B cell (primary cell): ENCODE data around the gene STXBP6. TPM values are rescaled to one million over a fixed set of nuclear protein-coding genes. Genes with fewer than 3 reads are reported as not detected.

Experiments used
- ATAC-seq: fragments of 200-7000 bp; cut with Tn5 transposase; one replicate; pipeline ENCODE4 v1.10.0; 2021; ENCODE audit warnings: low read depth, mild to moderate bottlenecking, moderate number of reproducible peaks, moderate library complexity
- CTCF ChIA-PET: fragments of 350-600 bp; sonication (Branson Sonifier 250); formaldehyde crosslinking; loops from one replicate; lab custom pipeline; 2021; ENCODE audit warnings: antibody characterized with exemption, inconsistent platforms; lab: Charles Lee
- POLR2A ChIA-PET: fragments of 350-600 bp; sonication (Branson Sonifier 250); formaldehyde crosslinking; loops from one replicate; lab custom pipeline; 2021; ENCODE audit warnings: antibody characterized with exemption; lab: Charles Lee
- DNase-seq: peaks from one replicate; pipeline ENCODE4 v3.0.0; 2013
- H2AFZ ChIP-seq: 2 replicates; pipeline ENCODE4 v1.6.1; 2012; ENCODE audit warnings: mild to moderate bottlenecking, low read depth, low read length; ENCODE audit not compliant: insufficient read depth, poor library complexity, severe bottlenecking
- H3K27ac ChIP-seq, 2 donors: 1 replicate in 1 of 2; 2 replicates in 1 of 2; pipeline ENCODE4 v1.5.1; 2012 to 2013; ENCODE audit warnings: low read length in 2 of 2, mild to moderate bottlenecking in 2 of 2, moderate library complexity in 1 of 2
- H3K27me3 ChIP-seq, 4 experiments: fragments of 200-600 bp in 1 of 4; sonication (generic) in 1 of 4; replicated peaks in 1 of 4; 1 replicate in 2 of 4; 2 replicates in 2 of 4; pipeline versions ENCODE4 v1.6.1 to v1.7.0; 2013 to 2016; ENCODE audit warnings: low read length in 3 of 4, mild to moderate bottlenecking in 2 of 4, mixed read lengths in 1 of 4, moderate library complexity in 1 of 4; ENCODE audit not compliant: insufficient read depth in 4 of 4, control insufficient read depth in 3 of 4; ENCODE audit errors: control extremely low read depth in 1 of 4
- H3K36me3 ChIP-seq, 2 experiments: replicated peaks in 1 of 2; 1 replicate in 1 of 2; 2 replicates in 1 of 2; pipeline versions ENCODE4 v1.6.1 to v1.7.1; 2013; ENCODE audit warnings: low read length in 1 of 2; ENCODE audit not compliant: insufficient read depth in 2 of 2, control insufficient read depth in 1 of 2; ENCODE audit errors: control extremely low read depth in 1 of 2, extremely low read depth in 1 of 2
- H3K4me1 ChIP-seq, 2 donors: fragments of 200-600 bp in 1 of 2; sonication (generic) in 1 of 2; 1 replicate in 1 of 2; 2 replicates in 1 of 2; pipeline versions ENCODE4 v1.5.1 to v1.6.1; 2013 to 2017; ENCODE audit warnings: low read length in 2 of 2; ENCODE audit not compliant: control insufficient read depth in 2 of 2, insufficient read depth in 2 of 2
- H3K4me2 ChIP-seq: replicated peaks from 2 replicates; pipeline ENCODE3; 2012; ENCODE audit warnings: mild to moderate bottlenecking, low read depth, low read length; ENCODE audit not compliant: poor library complexity, severe bottlenecking
- H3K4me3 ChIP-seq, 5 experiments: fragments of 200-600 bp in 1 of 5; sonication (generic) in 1 of 5; 1 replicate in 3 of 5; 2 replicates in 2 of 5; pipeline versions ENCODE4 v1.5.1 to v1.7.0; 2011 to 2016; ENCODE audit warnings: low read length in 4 of 5, mild to moderate bottlenecking in 4 of 5, low read depth in 2 of 5, control low read depth in 1 of 5, moderate library complexity in 1 of 5; ENCODE audit not compliant: insufficient read depth in 1 of 5; ENCODE audit errors: control extremely low read depth in 1 of 5, extremely low read depth in 1 of 5
- H3K79me2 ChIP-seq: fragments of 200-600 bp; sonication (generic); one replicate; pipeline ENCODE4 v1.6.0; 2016; ENCODE audit warnings: low read length; ENCODE audit not compliant: control insufficient read depth, insufficient read depth
- H3K9ac ChIP-seq: fragments of 200-600 bp; sonication (generic); 2 replicates; pipeline ENCODE4 v1.6.1; 2017; ENCODE audit warnings: mild to moderate bottlenecking, low read length, moderate library complexity
- H3K9me3 ChIP-seq, 3 donors: one replicate each; pipeline versions ENCODE4 v1.6.1 to v1.7.1; 2013; ENCODE audit warnings: low read length in 2 of 3; ENCODE audit not compliant: control insufficient read depth in 2 of 3, insufficient read depth in 1 of 3; ENCODE audit errors: control extremely low read depth in 1 of 3
- H4K20me1 ChIP-seq: 2 replicates; pipeline ENCODE4 v1.6.0; 2012; ENCODE audit warnings: mild to moderate bottlenecking, low read length; ENCODE audit not compliant: insufficient read depth, control insufficient read depth, poor library complexity, severe bottlenecking
- H3K27ac Mint-ChIP-seq: one replicate; pipeline ENCODE4 v1.8.0; 2021; ENCODE audit warnings: mixed read lengths
- H3K27me3 Mint-ChIP-seq: one replicate; pipeline ENCODE4 v1.8.0; 2021; ENCODE audit warnings: mixed read lengths
- H3K4me1 Mint-ChIP-seq: one replicate; pipeline ENCODE4 v1.8.0; 2021; ENCODE audit warnings: mixed read lengths
- H3K4me3 Mint-ChIP-seq: one replicate; pipeline ENCODE4 v1.8.0; 2021; ENCODE audit warnings: mixed read lengths
- H3K9me3 Mint-ChIP-seq: one replicate; pipeline ENCODE4 v1.8.0; 2022; ENCODE audit warnings: mixed read lengths; ENCODE audit not compliant: insufficient read depth
- CTCF ChIP-seq: fragments of 200-600 bp; IDR thresholded peaks from one replicate; pipeline ENCODE4 v1.8.0; 2022; ENCODE audit warnings: antibody characterized with exemption, mild to moderate bottlenecking
- EZH2 ChIP-seq: IDR thresholded peaks from 2 replicates; pipeline ENCODE4 v1.6.1; 2012; ENCODE audit warnings: borderline replicate concordance, low read depth, mild to moderate bottlenecking, moderate library complexity, low read length; ENCODE audit not compliant: insufficient read depth, poor library complexity, severe bottlenecking
- WGBS: methylation state at CpG from one replicate; pipeline ENCODE4 v1.1.5; 2013; ENCODE audit warnings: missing lambda C conversion rate; ENCODE audit not compliant: insufficient coverage; 5-methylcytosine and 5-hydroxymethylcytosine counted together
- intact Hi-C: fragments of 100-400 bp; cut with micrococcal nuclease; formaldehyde crosslinking; loops from one replicate; pipeline ENCODE4 v1.10.0; 2022
- polyA plus RNA-seq: library from polyadenylated mRNA; depleted of rRNA; stranded (reverse); fragments of >200 nt; gene quantifications from 2 replicates; pipeline ENCODE4 v1.2.3, GENCODE V29; 2012
- total RNA-seq, 2 donors: library from RNA; stranded (reverse); fragments of 120-200 nt in 1 of 2; gene quantifications; 1 replicate in 1 of 2; 2 replicates in 1 of 2; pipeline versions ENCODE4 v1.2.3 to v1.2.4, GENCODE V29; 2013 to 2022

STXBP6 gene
- total and polyA plus RNA-seq, 2 donors (not counting 1 experiment from before 2014, with no cell fraction given) = 0.01 TPM; not detected in 1

GRCh38 chr14:25090256-25090655 lies 40.3 kb upstream of the STXBP6 start:
- intact Hi-C loops = no loop called here
- no peaks in the 10 kb centered on the region for H3K79me2 ChIP-seq
- no peaks in the 10 kb centered on the region for H3K36me3 ChIP-seq
- H3K9me3 ChIP-seq = no peaks in the 10 kb centered on the region
- no peak overlapping the region for H3K27ac ChIP-seq
- CTCF ChIA-PET = interaction anchor here (0.6 kb wide), 1 partner anchor 385 kb away, joined by 3 read pairs; no protein-coding TSS in a partner anchor
- no peak for TF ChIP-seq CTCF
- TF ChIP-seq EZH2 = no peak
- Mint-ChIP-seq H3K9me3 (no peaks in the 10 kb centered on the region), H3K27ac (no peak overlapping the region), H3K27me3 (peaks cover 21% of the 10 kb centered on the region), H3K4me1 (no peaks in the 10 kb centered on the region), H3K4me3 (no peak overlapping the region)
- no peaks in the 10 kb centered on the region for H4K20me1 ChIP-seq
- POLR2A ChIA-PET = no interaction called here
- DNase-seq = no peak
- no peaks in the 10 kb centered on the region for H3K4me1 ChIP-seq
- H2AFZ ChIP-seq = no peak overlapping the region
- H3K4me3 ChIP-seq = no peak overlapping the region
- no peak for ATAC-seq
- WGBS = no CpG with 5 or more reads among the region's 2 CpGs
- no peak overlapping the region for H3K4me2 ChIP-seq
- H3K9ac ChIP-seq = no peak overlapping the region
- H3K27me3 ChIP-seq = no peaks in the 10 kb centered on the region

GRCh38 chr14:25089496-25089895 lies 39.5 kb upstream of the STXBP6 start:
- Histone ChIP-seq H2AFZ (no peak overlapping the region), H3K4me3 (no peak overlapping the region), H3K9ac (no peak overlapping the region), H3K79me2 (no peaks in the 10 kb centered on the region), H3K27me3 (no peaks in the 10 kb centered on the region), H3K4me1 (no peaks in the 10 kb centered on the region), H4K20me1 (no peaks in the 10 kb centered on the region), H3K9me3 (no peaks in the 10 kb centered on the region), H3K4me2 (no peak overlapping the region), H3K36me3 (no peaks in the 10 kb centered on the region), H3K27ac (no peak overlapping the region)
- ATAC-seq = no peak
- CTCF ChIA-PET = no interaction called here
- WGBS = no CpG with 5 or more reads among the region's 1 CpG
- no peak for DNase-seq
- intact Hi-C loops = no loop called here
- Mint-ChIP-seq H3K4me1 (no peaks in the 10 kb centered on the region), H3K9me3 (no peaks in the 10 kb centered on the region), H3K4me3 (no peak overlapping the region), H3K27me3 (peaks cover 19% of the 10 kb centered on the region), H3K27ac (no peak overlapping the region)
- no peak for TF ChIP-seq CTCF
- no peak for TF ChIP-seq EZH2
- POLR2A ChIA-PET = no interaction called here
